Erythroblast (primary cell): ENCODE results near the gene MATN4.

Experiments used
- DNase-seq, 2 experiments: peaks; one replicate each; lab custom pipeline; 2025; lab: John Stamatoyannopoulos, UW
- GATA1 ChIP-seq: IDR thresholded peaks from 2 replicates; pipeline ENCODE4 v1.6.1; 2011; ENCODE audit warnings: low read depth, mild to moderate bottlenecking, control low read depth, low read length, moderate library complexity
- POLR2A ChIP-seq: IDR thresholded peaks from 2 replicates; pipeline ENCODE4 v1.6.1; 2011; ENCODE audit warnings: mild to moderate bottlenecking, low read length

MATN4 gene

DNA sequence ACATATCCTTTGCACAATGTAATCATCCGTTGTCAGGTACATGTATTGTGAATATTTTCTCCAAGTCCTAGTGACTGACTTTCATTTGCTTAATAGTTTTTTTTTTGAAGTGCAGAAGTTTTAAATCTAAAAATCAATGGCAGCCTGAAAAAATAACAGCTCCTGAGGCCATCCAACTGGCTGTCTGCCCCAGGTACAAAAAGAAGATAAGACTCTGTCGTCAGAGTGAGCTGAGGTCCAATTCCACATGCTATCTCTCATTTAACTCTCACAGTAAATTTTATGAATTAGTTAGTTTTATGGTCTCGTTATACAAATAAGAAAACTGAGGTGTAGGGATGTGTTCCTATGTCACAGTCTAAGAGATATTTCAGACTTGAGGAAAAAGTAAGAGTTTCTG is 32.8 kb downstream of the MATN4 start:
- no peak for TF ChIP-seq GATA1
- no peak for DNase-seq

GRCh38 chr20:45269754-45270270 is 38.3 kb downstream of the MATN4 start:
- no peak for TF ChIP-seq GATA1
- TF ChIP-seq POLR2A: no peak
- no peak for DNase-seq

- no peak for DNase-seq
- TF ChIP-seq POLR2A: no peak
- TF ChIP-seq GATA1: no peak
Measured at GRCh38 chr20:45269056-45269455, 39.0 kb downstream of the MATN4 start.

GRCh38 chr20:45268531-45268930 is 39.6 kb downstream of the MATN4 start:
- TF ChIP-seq POLR2A: no peak
- no peak for TF ChIP-seq GATA1
- no peak for DNase-seq

- no peak for TF ChIP-seq GATA1
- no peak for TF ChIP-seq POLR2A
- DNase-seq: no peak
Measured at GRCh38 chr20:45266977-45267376, 41.1 kb downstream of the MATN4 start.

DNA sequence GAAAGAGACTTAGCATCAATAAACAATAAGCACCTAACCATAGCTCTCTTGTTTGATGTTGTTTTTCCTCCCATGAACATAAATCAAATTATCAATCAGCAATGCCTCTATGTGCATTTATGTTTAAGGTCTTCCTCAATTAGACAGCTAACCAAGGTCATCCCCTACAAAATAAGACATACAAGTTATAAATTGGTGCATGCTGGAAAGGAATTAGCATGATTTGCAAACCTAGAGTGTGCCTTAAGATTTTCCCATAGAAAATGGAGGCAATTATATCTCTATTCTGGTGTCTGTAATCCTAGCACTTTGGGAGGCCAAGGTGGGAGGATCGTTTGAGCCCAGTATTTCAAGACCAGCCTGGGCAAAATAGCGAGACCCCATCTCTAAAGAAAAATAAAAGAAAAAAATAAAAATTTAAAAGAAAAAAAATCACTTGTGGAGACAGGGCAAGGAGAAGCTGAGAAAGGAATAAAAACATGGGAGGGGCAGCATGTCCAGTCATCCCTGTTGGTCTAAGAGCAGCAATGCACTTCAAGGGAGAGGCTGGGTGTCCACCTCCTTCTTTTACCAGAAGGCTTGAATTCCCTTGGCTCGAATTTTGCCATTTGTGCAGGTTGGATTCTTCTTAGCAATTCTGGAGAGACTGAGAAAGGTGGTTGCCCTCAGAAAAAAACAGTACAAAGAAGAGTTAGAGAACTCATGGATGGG is 44.4 kb downstream of the MATN4 start:
- no peak for DNase-seq
- TF ChIP-seq POLR2A (no peak), GATA1 (no peak)

DNA sequence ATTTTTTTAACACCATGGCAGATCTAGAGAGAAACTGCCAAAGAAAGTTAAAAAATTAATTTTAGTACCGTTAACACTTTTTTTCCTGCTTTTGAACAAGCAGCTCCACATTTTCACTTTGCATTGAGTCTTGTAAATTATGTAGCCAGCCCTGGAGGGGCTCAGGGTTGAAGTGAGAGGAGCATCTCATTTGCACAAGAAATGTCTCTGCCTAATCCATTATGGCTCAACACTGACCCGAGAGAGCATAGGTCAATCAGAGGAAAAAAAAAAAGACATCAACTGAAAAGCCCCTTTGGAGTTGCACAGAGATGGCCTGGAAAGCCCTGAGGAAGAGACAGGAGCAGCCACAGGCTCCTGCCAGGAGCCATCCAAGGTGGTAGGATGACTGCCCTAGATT is 49.4 kb downstream of the MATN4 start:
- TF ChIP-seq GATA1: no peak
- TF ChIP-seq POLR2A: no peak
- DNase-seq: no peak

DNA sequence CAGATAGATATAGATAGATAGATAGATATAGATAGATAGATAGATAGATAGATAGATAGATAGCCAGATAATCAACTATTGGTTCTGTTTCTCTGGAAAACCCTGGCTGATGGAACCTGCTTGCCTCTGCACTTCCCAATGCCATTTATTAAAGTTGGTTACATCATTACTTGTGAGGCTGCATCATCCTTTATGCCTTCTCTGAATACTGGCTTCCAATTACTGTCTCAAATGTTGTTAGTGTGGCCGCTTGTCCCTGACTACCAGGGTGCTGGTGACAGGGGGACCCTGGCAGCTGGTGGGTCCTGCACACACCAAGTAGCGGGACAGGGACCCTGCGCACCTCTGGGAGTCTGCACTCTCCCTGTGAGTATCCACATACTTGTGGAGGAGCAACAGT is 49.8 kb downstream of the MATN4 start:
- no peak for DNase-seq
- TF ChIP-seq POLR2A: no peak
- no peak for TF ChIP-seq GATA1

DNA sequence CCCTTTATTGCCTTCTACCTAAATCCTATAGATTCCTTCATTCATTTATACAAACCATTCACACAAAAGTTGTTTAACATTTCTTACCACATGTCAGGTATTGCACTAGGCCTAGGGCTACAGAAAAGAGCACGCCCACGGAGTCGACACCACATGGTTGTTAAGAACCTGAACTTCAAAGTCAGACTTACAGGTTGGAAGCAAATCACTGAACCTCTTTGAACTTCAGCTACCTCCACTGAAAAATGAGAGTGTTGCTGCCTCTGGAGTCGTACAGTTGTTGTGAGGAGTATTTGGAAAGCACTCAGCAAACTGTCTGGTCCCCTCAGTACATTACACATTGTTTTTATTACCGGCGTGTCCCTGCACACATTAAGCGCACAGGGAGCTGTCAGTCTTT is 50.4 kb downstream of the MATN4 start:
- no peak for TF ChIP-seq GATA1
- no peak for TF ChIP-seq POLR2A
- DNase-seq: no peak

GRCh38 chr20:45257161-45257560 is 50.9 kb downstream of the MATN4 start:
- no peak for DNase-seq
- TF ChIP-seq POLR2A: no peak
- no peak for TF ChIP-seq GATA1

- DNase-seq: no peak
- TF ChIP-seq POLR2A (no peak), GATA1 (no peak)
Measured at GRCh38 chr20:45254383-45255262, 53.5 kb downstream of the MATN4 start, which contains the start of gene SLPI. SLPI (minus strand) TSS chr20:45254564; CDS start chr20:45254543, 21 bp downstream.

DNA sequence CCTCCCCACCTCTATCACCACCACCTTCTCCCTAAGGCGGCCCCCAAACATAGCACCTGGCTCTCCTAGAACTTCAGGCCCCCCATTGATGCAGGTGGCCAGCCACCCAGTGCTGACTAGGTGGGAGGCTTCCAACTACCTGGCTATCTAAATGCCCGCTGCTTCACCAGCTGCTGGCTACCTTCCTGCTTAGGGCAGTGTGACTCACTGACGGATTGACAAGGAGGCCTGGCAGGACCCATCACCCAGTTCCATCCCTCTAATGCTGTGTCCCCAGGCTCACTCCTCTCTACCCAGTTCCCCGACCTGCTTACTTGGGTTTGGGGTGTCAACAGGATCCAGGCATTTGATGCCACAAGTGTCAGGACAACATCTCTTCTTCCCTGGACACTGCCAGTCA is 54.8 kb downstream of the MATN4 start:
- no peak for DNase-seq
- TF ChIP-seq POLR2A: no peak
- no peak for TF ChIP-seq GATA1

DNA sequence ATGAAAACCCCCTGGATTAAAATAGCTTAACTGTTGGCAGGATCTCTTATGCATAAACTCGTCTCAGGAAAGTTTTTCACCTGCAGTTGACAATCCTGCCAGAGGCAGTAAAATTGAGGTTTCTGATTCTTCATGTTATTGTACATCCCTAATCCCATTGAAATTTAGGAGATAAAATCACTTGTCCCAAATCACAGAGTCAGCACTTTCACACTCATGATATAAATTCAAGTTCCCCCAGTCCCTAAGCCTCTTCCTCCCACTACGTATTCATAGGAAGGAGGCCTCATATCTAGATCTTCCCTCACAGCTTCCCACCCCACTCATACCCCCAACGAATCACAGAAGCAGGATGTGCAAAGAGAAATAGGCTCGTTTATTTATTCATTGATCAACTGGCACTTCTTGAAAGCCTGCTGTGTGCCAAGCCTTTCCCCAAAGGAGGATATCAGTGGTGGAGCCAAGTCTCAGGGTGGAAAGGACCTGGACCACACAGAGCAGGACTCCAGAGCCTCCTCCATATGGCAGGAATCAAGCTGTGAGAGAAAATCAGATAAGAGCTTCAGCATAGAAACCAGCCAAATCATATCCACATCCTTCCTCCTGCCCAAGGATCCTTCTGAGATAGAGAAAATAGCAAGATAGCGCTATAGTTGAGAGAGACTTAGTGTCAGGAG is 56.1 kb downstream of the MATN4 start:
- TF ChIP-seq POLR2A (no peak), GATA1 (no peak)
- DNase-seq: no peak

GRCh38 chr20:45248609-45249008 is 59.5 kb downstream of the MATN4 start:
- DNase-seq: no peak
- TF ChIP-seq POLR2A (no peak), GATA1 (no peak)
